Tibial nerve (tissue), 4 donors: ENCODE data around the gene AR.

Source experiments
- CTCF ChIP-seq, 5 experiments: fragments of 200-600 bp in 3 of 5; fragments of 450-650 bp in 2 of 5; sonication (generic) in 3 of 5; IDR thresholded peaks; one replicate each; pipeline ENCODE4 v1.5.1; 2016 to 2019; ENCODE audit warnings: antibody characterized with exemption in 5 of 5, mild to moderate bottlenecking in 3 of 5, moderate library complexity in 2 of 5
- EP300 ChIP-seq, 2 donors: sonication (generic); formaldehyde crosslinking; IDR thresholded peaks; one replicate each; pipeline ENCODE4 v1.6.1; 2017; ENCODE audit warnings: antibody characterized with exemption in 2 of 2, mild to moderate bottlenecking in 1 of 2
- POLR2A ChIP-seq, 2 donors: fragments of 450-650 bp; IDR thresholded peaks; one replicate each; pipeline ENCODE4 v1.6.1; 2017; ENCODE audit warnings: antibody characterized with exemption in 2 of 2, mild to moderate bottlenecking in 2 of 2, moderate library complexity in 2 of 2

- TF ChIP-seq CTCF (IDR thresholded peaks at IDR 0.05) = no peak
- TF ChIP-seq POLR2A (IDR thresholded peaks at IDR 0.05) = no peak
- TF ChIP-seq EP300 (IDR thresholded peaks at IDR 0.05) = no peak
Observed at GRCh38 chrX:67673741-67674274, 130.0 kb downstream of the AR start.
